Activated CD4-positive, alpha-beta T cell treated with anti-CD3 and anti-CD28 coated beads for 1 hour (primary cell): ENCODE results near the gene HS6ST3.

Source experiments
- DNase-seq: peaks from one replicate; pipeline ENCODE4 v3.0.0-alpha.2; 2020

HS6ST3 gene

GRCh38 chr13:96553796-96554195 is 463.9 kb downstream of the HS6ST3 start:
- no peak for DNase-seq

- DNase-seq: no peak
Observed at GRCh38 chr13:96573563-96573962, 483.7 kb downstream of the HS6ST3 start.

- no peak for DNase-seq
Observed at GRCh38 chr13:96575423-96576320, 485.8 kb downstream of the HS6ST3 start.

- no peak for DNase-seq
Observed at GRCh38 chr13:96581741-96582140, 491.8 kb downstream of the HS6ST3 start.

GRCh38 chr13:96615252-96615651 is 525.3 kb downstream of the HS6ST3 start:
- no peak for DNase-seq

GRCh38 chr13:96617528-96617927 is 527.6 kb downstream of the HS6ST3 start:
- DNase-seq: no peak

- no peak for DNase-seq
Observed at GRCh38 chr13:96621634-96622183, 531.8 kb downstream of the HS6ST3 start.

GRCh38 chr13:96629331-96629730 is 539.4 kb downstream of the HS6ST3 start:
- DNase-seq: no peak

- DNase-seq: no peak
Observed at GRCh38 chr13:96632536-96633320, 542.8 kb downstream of the HS6ST3 start.

- DNase-seq: no peak
Observed at GRCh38 chr13:96636001-96636709, 546.2 kb downstream of the HS6ST3 start.

- DNase-seq: no peak
Observed at GRCh38 chr13:96637039-96637438, 547.1 kb downstream of the HS6ST3 start.

GRCh38 chr13:96646101-96646500 is 556.2 kb downstream of the HS6ST3 start:
- DNase-seq: no peak

GRCh38 chr13:96646515-96647211 is 556.8 kb downstream of the HS6ST3 start:
- DNase-seq: no peak

- DNase-seq: no peak
Observed at GRCh38 chr13:96650301-96650886, 560.5 kb downstream of the HS6ST3 start.

GRCh38 chr13:96651598-96651997 is 561.7 kb downstream of the HS6ST3 start:
- DNase-seq: no peak

GRCh38 chr13:96652506-96652905 is 562.6 kb downstream of the HS6ST3 start:
- no peak for DNase-seq

- no peak for DNase-seq
Observed at GRCh38 chr13:96661612-96662011, 571.7 kb downstream of the HS6ST3 start.

- DNase-seq: no peak
Observed at GRCh38 chr13:96662036-96662435, 572.1 kb downstream of the HS6ST3 start.

- DNase-seq: no peak
Observed at GRCh38 chr13:96667294-96668018, 577.5 kb downstream of the HS6ST3 start.

GRCh38 chr13:96671073-96671472 is 581.2 kb downstream of the HS6ST3 start:
- DNase-seq: no peak

GRCh38 chr13:96672016-96672415 is 582.1 kb downstream of the HS6ST3 start:
- no peak for DNase-seq
